PC-9 (cell line): Measurements from ENCODE around the gene RBMS2. TPM values are rescaled to one million over a fixed set of nuclear protein-coding genes. Genes with fewer than 3 reads are reported as not detected.
"Not testable (repeated sequence)": the region's sequence is repeated elsewhere in the genome, so short reads cannot be mapped to it uniquely, and the experiment has no call there.

Experiments
- BruUV-seq: library from RNA; stranded (reverse); fragments of 400-500 nt; replicated peaks from 2 replicates; lab custom pipeline; 2021; lab: Mats Ljungman, UMichigan
- CTCF ChIA-PET: fragments of 300-600 bp; sonication (Branson Sonifier 250); formaldehyde crosslinking; loops from one replicate; lab custom pipeline; 2022; ENCODE audit warnings: antibody characterized with exemption; lab: Charles Lee
- POLR2A ChIA-PET: fragments of 300-600 bp; sonication (Branson Sonifier 250); formaldehyde crosslinking; loops from one replicate; lab custom pipeline; 2022; ENCODE audit warnings: antibody characterized with exemption; ENCODE audit not compliant: unreplicated experiment; lab: Charles Lee
- DNase-seq, 2 experiments: peaks; one replicate each; pipeline versions ENCODE4 v3.0.0 to v3.0.0-alpha.2; 2015 to 2022; ENCODE audit warnings: mixed read lengths in 1 of 2
- H2AFZ ChIP-seq: fragments of 200-600 bp; sonication (generic); 2 replicates; pipeline ENCODE4 v1.8.1; 2017; ENCODE audit warnings: antibody characterized with exemption
- H3F3A ChIP-seq: fragments of 200-600 bp; sonication (generic); 2 replicates; pipeline ENCODE4 v1.8.1; 2017; ENCODE audit warnings: antibody characterized with exemption, mild to moderate bottlenecking, low read depth; ENCODE audit not compliant: insufficient read depth
- H3K27ac ChIP-seq: fragments of 200-600 bp; sonication (generic); 2 replicates; pipeline ENCODE4 v1.6.1; 2016; ENCODE audit warnings: mixed run types
- H3K27me3 ChIP-seq: fragments of 200-600 bp; sonication (generic); 2 replicates; pipeline ENCODE4 v1.6.1; 2016; ENCODE audit warnings: low read depth, mixed run types; ENCODE audit not compliant: insufficient read depth
- H3K36me3 ChIP-seq: fragments of 200-600 bp; sonication (generic); 2 replicates; pipeline ENCODE4 v1.6.1; 2016; ENCODE audit warnings: low read depth, mixed run types
- H3K4me1 ChIP-seq: fragments of 200-600 bp; sonication (generic); replicated peaks from 2 replicates; pipeline ENCODE4 v1.6.1; 2016; ENCODE audit warnings: mixed run types; ENCODE audit not compliant: insufficient read depth
- H3K4me2 ChIP-seq: fragments of 200-600 bp; sonication (generic); 2 replicates; pipeline ENCODE4 v1.6.1; 2017; ENCODE audit warnings: mixed run types
- H3K4me3 ChIP-seq: fragments of 200-600 bp; sonication (generic); 2 replicates; pipeline ENCODE4 v1.6.1; 2016; ENCODE audit warnings: mixed run types
- H3K79me2 ChIP-seq: fragments of 200-600 bp; sonication (generic); 2 replicates; pipeline ENCODE4 v1.6.1; 2017; ENCODE audit warnings: low read depth, mixed run types
- H3K9me2 ChIP-seq: fragments of 200-600 bp; sonication (generic); 2 replicates; pipeline ENCODE4 v1.8.1; 2017; ENCODE audit warnings: mild to moderate bottlenecking; ENCODE audit not compliant: insufficient read depth
- H3K9me3 ChIP-seq: fragments of 200-600 bp; sonication (generic); 2 replicates; pipeline ENCODE4 v1.8.1; 2016; ENCODE audit warnings: low read depth; ENCODE audit not compliant: insufficient read depth
- H4K20me1 ChIP-seq: fragments of 200-600 bp; sonication (generic); 2 replicates; pipeline ENCODE4 v1.8.1; 2017; ENCODE audit not compliant: insufficient read depth
- CTCF ChIP-seq: fragments of 200-600 bp; sonication (generic); conservative IDR thresholded peaks from 2 replicates; pipeline ENCODE4 v1.6.1; 2017; ENCODE audit warnings: mixed run types, antibody characterized with exemption, mild to moderate bottlenecking, moderate library complexity
- EZH2 ChIP-seq: fragments of 200-600 bp; sonication (generic); IDR thresholded peaks from 2 replicates; pipeline ENCODE4 v1.8.0; 2017; ENCODE audit warnings: antibody characterized with exemption, low read depth
- intact Hi-C: fragments of 100-400 bp; cut with micrococcal nuclease; formaldehyde crosslinking; loops from one replicate; pipeline ENCODE4 v1.10.0; 2022; ENCODE audit not compliant: unreplicated experiment
- total RNA-seq: library from RNA; stranded (reverse); gene quantifications from 2 replicates; pipeline ENCODE4 v1.2.3, GENCODE V29; 2021

Gene RBMS2
- total RNA-seq, 1 experiment from 2014 or later: 81.8 TPM

GRCh38 chr12:56510786-56511185 lies 10.8 kb upstream of the RBMS2 start:
- no peak for TF ChIP-seq EZH2
- no peak for TF ChIP-seq CTCF
- ChIA-PET CTCF (no interaction called here), POLR2A (no interaction called here)
- Histone ChIP-seq H3K79me2 (no peaks in the 10 kb centered on the region), H3K4me1 (no peaks in the 10 kb centered on the region), H2AFZ (no peak overlapping the region), H3K4me2 (no peak overlapping the region), H4K20me1 (no peaks in the 10 kb centered on the region), H3K36me3 (no peaks in the 10 kb centered on the region), H3K4me3 (no peak overlapping the region), H3K27ac (no peak overlapping the region), H3F3A (no peaks in the 10 kb centered on the region), H3K27me3 (no peaks in the 10 kb centered on the region), H3K9me3 (no peaks in the 10 kb centered on the region), H3K9me2 (no peaks in the 10 kb centered on the region)
- intact Hi-C loops: loop anchor here (10.0 kb wide), 1 partner anchor 494 kb away; the partner anchor contains the start of gene ZBTB39
- BruUV-seq: no TSS peak
- no peak for DNase-seq

DNA sequence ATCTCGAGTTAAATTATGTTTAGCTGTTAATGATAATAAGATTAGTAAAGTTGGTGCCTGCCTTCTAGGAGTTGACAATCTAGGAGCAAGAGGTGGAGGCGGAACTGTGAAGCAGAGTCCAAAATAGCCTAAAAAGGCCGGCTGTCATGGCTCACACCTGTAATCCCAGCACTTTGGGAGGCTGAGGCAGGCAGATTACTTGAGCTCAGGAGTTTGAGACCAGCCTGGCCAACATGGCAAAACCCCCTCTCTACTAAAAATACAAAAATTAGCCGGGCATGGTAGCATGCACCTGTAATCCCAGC lies 7.7 kb upstream of the RBMS2 start:
- H3K27me3 ChIP-seq, H3K9me3 ChIP-seq, H3K9me2 ChIP-seq, BruUV-seq, DNase-seq, H4K20me1 ChIP-seq, H3K79me2 ChIP-seq, POLR2A ChIA-PET, H3K27ac ChIP-seq, H3K36me3 ChIP-seq, H3K4me3 ChIP-seq, H2AFZ ChIP-seq: not testable (repeated sequence)
- H3K4me2 ChIP-seq: 0 out of 2 replicates have a peak overlapping the region, but pooled peaks have one; percentile 7
- H3K4me1 ChIP-seq: peaks cover 20% of the 10 kb centered on the region
- CTCF ChIA-PET: interaction anchor here (0.6 to 1.6 kb wide), 7 partner anchors 26 to 248 kb away, joined by 3 to 8 read pairs (median 3); no protein-coding TSS in a partner anchor
- intact Hi-C loops: loop anchor here (10.0 kb wide), 1 partner anchor 491 kb away; the partner anchor contains the start of gene ZBTB39
- peaks cover 17% of the 10 kb centered on the region for H3F3A ChIP-seq
- TF ChIP-seq CTCF: peak; percentile 6; the same call in 1 of the 2 replicates

DNA sequence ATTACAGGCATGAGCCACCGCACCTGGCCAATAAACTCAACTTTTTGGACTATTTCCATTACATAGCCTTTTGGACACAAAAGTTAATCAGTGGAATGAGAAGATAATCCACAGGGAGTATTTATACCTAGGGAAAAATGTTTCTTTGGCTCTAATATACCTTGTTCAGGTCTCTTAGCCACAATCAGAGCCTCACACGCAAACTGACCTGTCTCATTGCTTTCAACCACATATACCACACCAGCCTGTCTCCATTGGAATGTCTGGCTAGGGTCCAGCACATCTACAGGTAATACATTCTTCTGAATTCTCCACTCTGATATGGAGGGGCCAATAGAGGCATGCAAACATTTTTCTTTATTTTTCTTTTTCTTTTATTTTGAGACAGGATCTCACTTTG lies 3.8 kb upstream of the RBMS2 start:
- Histone ChIP-seq H4K20me1 (no peaks in the 10 kb centered on the region), H3K36me3 (no peaks in the 10 kb centered on the region), H3K4me1 (peaks cover 46% of the 10 kb centered on the region), H3K79me2 (peaks cover 14% of the 10 kb centered on the region), H3F3A (peaks cover 46% of the 10 kb centered on the region), H3K4me2 (peak overlapping the region; percentile 65), H3K4me3 (0 out of 2 replicates have a peak overlapping the region, but pooled peaks have one; percentile 15), H2AFZ (no peak overlapping the region), H3K9me2 (no peaks in the 10 kb centered on the region), H3K27ac (peak overlapping the region; percentile 95), H3K27me3 (no peaks in the 10 kb centered on the region), H3K9me3 (no peaks in the 10 kb centered on the region)
- ChIA-PET POLR2A (no interaction called here), CTCF (interaction anchor here (0.7 to 1.3 kb wide), 3 partner anchors 27 to 119 kb away, joined by 3 to 6 read pairs (median 3); no protein-coding TSS in a partner anchor)
- TF ChIP-seq EZH2 (no peak), CTCF (no peak)
- BruUV-seq: no TSS peak
- peak; percentile 73 to 87 for DNase-seq
- intact Hi-C loops: loop anchor here (1.0 to 10.0 kb wide), 2 partner anchors 8 to 487 kb away; partner anchors contain the start of gene ZBTB39
